Activated T-helper 1 cell treated with anti-CD3 and anti-CD28 coated beads, Interleukin-12 subunit alpha, Interleukin-12 subunit beta, Interleukin-2, Interleukin-4 antibody, amounts not matched to agents 30 ng/mL and 10 ng/mL and 1 ng/mL, durations not matched to agents 14 hours and 24 hours and 36 hours (primary cell): ENCODE results near the gene CTDSPL. TPM values are rescaled to one million over a fixed set of nuclear protein-coding genes. Genes with fewer than 3 reads are reported as not detected.
A peak's percentile ranks its signal among the peaks of the same experiment; 100 is the strongest.

Experiments used
- DNase-seq: peaks from one replicate; pipeline ENCODE4 v3.0.0; 2021; ENCODE audit warnings: low spot score
- H3K27ac Mint-ChIP-seq: one replicate; pipeline ENCODE4 v1.8.0; 2021; ENCODE audit warnings: mild to moderate bottlenecking, mixed read lengths
- H3K27me3 Mint-ChIP-seq: one replicate; pipeline ENCODE4 v1.8.0; 2022; ENCODE audit warnings: mild to moderate bottlenecking, moderate library complexity, mixed read lengths; ENCODE audit not compliant: insufficient read depth
- H3K36me3 Mint-ChIP-seq: one replicate; pipeline ENCODE4 v1.8.0; 2021; ENCODE audit warnings: low read depth, mixed read lengths
- H3K4me1 Mint-ChIP-seq: one replicate; pipeline ENCODE4 v1.8.0; 2021; ENCODE audit warnings: low read depth, mixed read lengths
- H3K4me3 Mint-ChIP-seq: one replicate; pipeline ENCODE4 v1.8.0; 2021; ENCODE audit warnings: mild to moderate bottlenecking, moderate library complexity, mixed read lengths
- H3K9me3 Mint-ChIP-seq: one replicate; pipeline ENCODE4 v1.8.0; 2021; ENCODE audit warnings: mixed read lengths
- intact Hi-C: fragments of 100-400 bp; cut with micrococcal nuclease; formaldehyde crosslinking; loops from one replicate; pipeline ENCODE4 v1.15.1; 2024
- total RNA-seq: library from RNA; stranded (reverse); gene quantifications from 2 replicates; pipeline ENCODE4 v1.2.3, GENCODE V29; 2022

CTDSPL gene
- total RNA-seq, 1 donor from 2014 or later = 3.7 TPM

DNA sequence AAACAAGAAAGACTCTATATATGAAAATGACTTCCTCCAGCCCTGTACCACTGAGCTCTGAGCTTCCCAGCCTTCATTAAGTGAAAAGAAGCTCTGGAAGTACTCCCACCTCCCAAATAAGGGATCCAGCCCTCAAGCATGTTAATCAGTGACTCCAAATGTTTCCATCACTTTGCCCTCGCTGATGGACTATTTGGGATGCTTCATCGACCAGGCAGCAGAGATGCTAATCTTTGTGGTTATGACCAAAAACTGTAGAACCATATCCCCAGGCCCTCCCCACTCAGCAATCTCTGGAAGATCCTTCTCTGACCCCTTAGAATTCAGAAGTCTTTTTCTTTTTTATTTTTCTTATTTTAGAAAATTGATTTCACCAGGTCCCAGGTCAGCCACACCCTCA, 2.3 kb upstream of the CTDSPL start:
- Mint-ChIP-seq H3K27me3 (peaks cover 27% of the 10 kb centered on the region), H3K36me3 (no peaks in the 10 kb centered on the region), H3K9me3 (no peaks in the 10 kb centered on the region), H3K27ac (no peak overlapping the region), H3K4me3 (no peak overlapping the region), H3K4me1 (peaks cover 12% of the 10 kb centered on the region)
- DNase-seq = no peak
- intact Hi-C loops = loop anchor here (5.0 kb wide), 1 partner anchor 623 kb away; no protein-coding TSS in a partner anchor

GRCh38 chr3:37859908-37860199, 1.8 kb upstream of the CTDSPL start:
- Mint-ChIP-seq H3K9me3 (no peaks in the 10 kb centered on the region), H3K27ac (no peak overlapping the region), H3K4me1 (peaks cover 12% of the 10 kb centered on the region), H3K36me3 (no peaks in the 10 kb centered on the region), H3K4me3 (peak overlapping the region; percentile 79), H3K27me3 (peaks cover 30% of the 10 kb centered on the region)
- DNase-seq = no peak
- intact Hi-C loops = loop anchor here (5.0 kb wide), 1 partner anchor 622 kb away; no protein-coding TSS in a partner anchor

DNA sequence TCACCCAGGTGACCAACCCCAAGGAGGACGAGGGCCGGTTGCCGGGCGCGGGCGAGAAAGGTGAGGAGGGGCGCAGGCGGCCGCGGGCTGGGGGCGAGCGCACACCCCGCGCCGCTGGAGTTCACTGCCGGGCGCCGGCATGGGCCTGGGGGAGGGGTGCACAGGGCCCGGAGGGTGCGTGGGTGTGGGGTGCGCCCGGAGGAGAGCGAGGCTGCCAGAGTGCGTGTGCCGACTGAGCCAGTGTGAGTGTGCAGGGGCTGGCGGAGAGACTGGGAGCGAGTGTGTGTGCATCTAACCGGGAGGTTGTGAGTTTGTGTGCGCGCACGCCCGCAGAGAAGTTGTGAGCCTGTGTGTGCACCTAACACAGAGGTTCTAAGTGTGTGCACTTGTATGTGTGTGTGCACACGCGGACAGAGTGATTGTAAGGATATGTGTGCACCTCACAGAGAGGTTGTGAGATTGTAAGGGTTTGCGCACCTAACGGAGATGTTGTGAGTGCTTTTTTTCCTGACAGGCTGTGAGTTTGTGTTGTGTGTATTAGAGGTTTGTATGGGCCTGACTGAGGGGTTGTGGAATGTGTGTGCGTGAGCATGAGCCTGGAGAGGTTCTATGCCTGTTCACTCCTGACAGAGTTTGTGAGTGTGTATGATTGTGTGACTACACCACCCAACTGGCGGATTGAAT, 681 bp downstream of the CTDSPL start:
- Mint-ChIP-seq H3K27me3 (peaks cover 40% of the 10 kb centered on the region), H3K4me1 (peaks cover 12% of the 10 kb centered on the region)

GRCh38 chr3:37862903-37863815, 1.5 kb downstream of the CTDSPL start:
- intact Hi-C loops = no loop called here
- Mint-ChIP-seq H3K4me3 (peak overlapping the region; percentile 81), H3K9me3 (no peaks in the 10 kb centered on the region), H3K4me1 (peaks cover 12% of the 10 kb centered on the region), H3K27me3 (peaks cover 39% of the 10 kb centered on the region), H3K27ac (no peak overlapping the region), H3K36me3 (no peaks in the 10 kb centered on the region)
- no peak for DNase-seq

More for the DNA sequence above, 681 bp downstream of the CTDSPL start:
- intact Hi-C loops = no loop called here
- DNase-seq = no peak
- Mint-ChIP-seq H3K4me3 (peak overlapping the region; percentile 81), H3K9me3 (no peaks in the 10 kb centered on the region), H3K36me3 (no peaks in the 10 kb centered on the region), H3K27ac (peak overlapping the region; percentile 4)

DNA sequence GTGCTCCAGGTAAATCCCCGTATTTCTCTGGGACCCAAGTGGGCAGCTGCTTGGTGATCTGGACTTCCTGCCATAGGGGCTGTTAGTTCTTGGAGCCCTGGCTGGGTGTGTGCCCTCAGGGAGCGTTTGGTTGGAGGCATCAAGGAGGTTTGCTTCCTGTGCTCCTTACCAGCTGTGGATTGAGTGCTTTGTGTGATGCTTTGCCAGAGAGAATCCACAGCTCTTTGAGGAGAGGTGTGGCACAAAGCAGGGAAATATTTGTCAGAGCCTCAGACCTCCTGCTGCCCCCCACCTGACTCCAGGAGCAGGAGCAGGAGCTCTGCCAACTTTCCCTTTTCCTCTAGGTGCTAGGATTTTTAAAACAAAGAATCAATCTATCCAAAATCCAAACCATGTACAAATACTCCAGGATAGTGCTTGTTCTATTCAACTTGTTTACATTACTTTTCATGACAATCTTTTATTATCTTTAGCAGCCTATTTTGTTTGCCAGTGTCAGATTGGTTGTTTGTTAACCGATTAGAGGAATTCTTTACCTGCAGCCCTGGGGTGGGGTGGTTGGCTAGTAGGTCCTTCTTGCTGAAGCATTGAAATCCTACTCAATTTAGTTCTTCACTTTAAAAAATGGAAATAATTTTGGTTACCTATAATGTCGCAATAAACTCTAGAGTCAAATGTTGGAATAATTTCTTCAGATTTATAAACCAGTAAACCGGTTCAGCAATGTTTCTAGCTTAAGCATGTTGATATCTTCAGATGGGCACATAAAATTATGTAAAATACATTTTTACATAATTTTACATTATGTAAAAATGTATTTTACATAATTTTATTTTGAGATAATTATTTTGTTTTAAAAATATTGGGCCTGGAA, 2.5 kb downstream of the CTDSPL start:
- DNase-seq = no peak
- Mint-ChIP-seq H3K27me3 (peaks cover 43% of the 10 kb centered on the region), H3K27ac (no peak overlapping the region), H3K9me3 (no peaks in the 10 kb centered on the region), H3K4me1 (peaks cover 12% of the 10 kb centered on the region), H3K4me3 (no peak overlapping the region), H3K36me3 (no peaks in the 10 kb centered on the region)
- intact Hi-C loops = no loop called here

DNA sequence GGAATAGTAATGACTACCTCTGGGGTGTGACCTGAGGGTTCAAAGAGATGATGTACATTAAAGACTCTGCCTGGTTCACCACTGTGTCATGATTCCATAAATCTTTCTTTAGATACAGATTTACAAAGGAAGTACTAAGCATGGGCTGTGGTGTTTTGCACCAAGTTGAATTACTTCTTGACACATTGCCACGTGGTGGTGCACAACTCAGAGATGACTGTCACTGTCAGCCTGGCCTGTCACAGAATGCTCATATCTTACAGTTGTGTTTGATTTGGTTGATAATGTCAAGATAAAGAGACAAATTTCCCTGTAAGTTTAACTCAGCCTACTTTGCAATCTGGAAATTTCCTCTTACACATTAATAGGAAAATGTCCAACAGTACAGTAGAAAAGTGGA, 3.2 kb downstream of the CTDSPL start:
- DNase-seq = no peak
- Mint-ChIP-seq H3K4me1 (peaks cover 12% of the 10 kb centered on the region), H3K9me3 (no peaks in the 10 kb centered on the region), H3K4me3 (no peak overlapping the region), H3K27ac (no peak overlapping the region), H3K27me3 (peaks cover 50% of the 10 kb centered on the region), H3K36me3 (peaks cover 1% of the 10 kb centered on the region)
- intact Hi-C loops = no loop called here

DNA sequence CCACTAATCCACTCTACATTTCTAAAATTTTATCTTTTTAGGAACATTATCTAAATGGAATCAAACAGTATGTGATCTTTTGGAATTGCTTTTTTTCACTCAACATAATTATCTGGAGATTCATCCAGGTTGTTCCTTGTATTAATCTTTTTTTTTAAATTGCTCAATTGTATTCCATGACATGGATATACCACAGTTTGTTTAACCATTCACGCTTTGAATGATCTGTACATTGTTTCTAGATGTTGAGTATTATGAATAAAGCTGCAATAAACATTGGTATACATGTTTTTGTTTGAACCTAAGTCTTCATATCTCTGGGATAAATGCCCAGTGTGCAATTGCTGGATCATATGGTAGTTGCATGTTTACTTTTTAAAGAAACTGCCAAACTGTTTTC, 5.5 kb downstream of the CTDSPL start:
- Mint-ChIP-seq H3K36me3 (peaks cover 5% of the 10 kb centered on the region), H3K4me1 (peaks cover 7% of the 10 kb centered on the region), H3K27ac (no peak overlapping the region), H3K9me3 (peaks cover 17% of the 10 kb centered on the region), H3K27me3 (peaks cover 67% of the 10 kb centered on the region), H3K4me3 (no peak overlapping the region)
- DNase-seq = no peak
- intact Hi-C loops = no loop called here

DNA sequence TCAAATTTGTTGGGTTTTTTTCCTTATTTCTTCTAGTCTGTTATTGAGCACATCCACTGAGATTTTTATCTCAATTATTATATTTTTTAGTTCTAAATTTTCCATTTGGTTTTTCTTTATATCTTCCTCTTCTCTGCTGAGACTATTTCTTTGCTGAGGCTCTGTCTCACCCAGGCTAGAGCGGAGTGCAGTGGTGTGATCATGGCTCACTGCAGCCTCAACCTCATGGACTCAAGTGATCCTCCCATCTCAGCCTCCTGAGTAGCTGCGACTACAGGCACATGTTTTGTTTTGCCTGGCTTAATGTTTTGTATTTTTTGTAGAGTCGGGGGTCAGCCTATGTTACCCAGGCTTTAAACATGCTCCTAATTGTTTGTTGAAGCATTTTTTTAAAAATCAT, 10.2 kb downstream of the CTDSPL start:
- Mint-ChIP-seq H3K4me3 (no peak overlapping the region), H3K27me3 (peaks cover 41% of the 10 kb centered on the region)

DNA sequence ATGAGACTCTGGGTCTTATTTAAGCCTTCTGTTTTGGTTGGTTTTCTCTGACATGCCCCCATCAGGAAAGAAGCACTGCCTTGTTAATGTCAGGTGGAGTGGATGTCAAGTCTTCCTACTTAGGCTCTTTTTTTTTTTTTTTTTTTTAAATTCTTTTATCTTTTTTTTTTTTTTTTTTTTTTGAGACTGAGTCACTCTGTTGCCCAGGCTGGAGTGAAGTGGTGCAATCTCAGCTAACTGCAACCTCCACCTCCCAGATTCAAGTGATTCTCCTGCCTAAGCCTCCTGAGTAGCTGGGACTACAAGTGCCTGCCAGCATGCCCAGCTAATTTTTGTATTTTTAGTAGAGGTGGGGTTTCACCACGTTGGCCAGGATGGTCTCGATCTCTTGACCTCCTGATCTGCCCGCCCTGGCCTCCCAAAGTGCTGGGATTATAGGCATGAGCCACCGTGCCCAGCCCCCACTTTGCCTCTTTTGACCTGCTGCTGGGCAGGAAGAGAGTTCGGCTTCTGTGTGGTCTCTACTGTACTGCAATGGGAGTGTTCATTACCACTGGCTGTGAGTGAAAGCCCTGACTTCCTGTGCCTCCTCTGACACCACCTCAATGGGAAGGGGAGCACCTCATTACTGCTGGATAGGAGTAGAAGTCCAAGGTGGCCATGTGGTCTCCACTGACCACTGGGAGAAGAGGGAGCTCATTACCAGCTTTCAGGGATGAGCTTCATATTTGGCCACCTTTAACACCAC, 10.9 kb downstream of the CTDSPL start:
- intact Hi-C loops = no loop called here
- no peak overlapping the region for H3K4me3 Mint-ChIP-seq
- peaks cover 5% of the 10 kb centered on the region for H3K36me3 Mint-ChIP-seq
- H3K27me3 Mint-ChIP-seq = peaks cover 37% of the 10 kb centered on the region
- no peak for DNase-seq
- peaks cover 28% of the 10 kb centered on the region for H3K9me3 Mint-ChIP-seq
- H3K4me1 Mint-ChIP-seq = no peaks in the 10 kb centered on the region
- H3K27ac Mint-ChIP-seq = no peak overlapping the region

More for the DNA sequence above, 10.2 kb downstream of the CTDSPL start:
- intact Hi-C loops = no loop called here
- Mint-ChIP-seq H3K36me3 (peaks cover 5% of the 10 kb centered on the region), H3K27ac (no peak overlapping the region), H3K9me3 (peaks cover 23% of the 10 kb centered on the region), H3K4me1 (no peaks in the 10 kb centered on the region)
- DNase-seq = no peak

GRCh38 chr3:37876279-37876678, 14.6 kb downstream of the CTDSPL start:
- Mint-ChIP-seq H3K4me1 (no peaks in the 10 kb centered on the region), H3K36me3 (peaks cover 3% of the 10 kb centered on the region), H3K27me3 (peaks cover 20% of the 10 kb centered on the region), H3K4me3 (no peak overlapping the region), H3K9me3 (peaks cover 20% of the 10 kb centered on the region), H3K27ac (no peak overlapping the region)
- intact Hi-C loops = no loop called here
- no peak for DNase-seq

DNA sequence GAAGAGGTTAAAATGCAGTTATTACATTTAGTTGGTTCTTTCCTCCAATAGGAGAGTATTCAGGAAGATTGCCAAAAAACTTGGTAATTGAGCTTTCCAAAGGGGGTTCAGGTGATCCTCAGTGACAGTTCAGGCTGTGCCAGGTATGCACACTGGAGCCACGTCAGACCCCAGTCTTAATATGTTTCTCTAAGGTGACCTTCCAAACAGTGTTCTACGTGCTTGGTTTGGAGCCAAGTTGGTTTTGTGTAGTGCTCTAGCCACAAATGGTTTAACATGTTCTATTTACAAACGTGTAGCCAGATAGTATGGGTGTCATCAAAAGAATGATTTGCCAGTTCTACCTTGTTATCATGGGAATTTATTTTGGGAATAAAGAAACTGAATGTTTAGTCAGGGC, 21.0 kb downstream of the CTDSPL start:
- Mint-ChIP-seq H3K27me3 (peaks cover 4% of the 10 kb centered on the region), H3K4me1 (no peaks in the 10 kb centered on the region), H3K9me3 (no peaks in the 10 kb centered on the region), H3K4me3 (no peak overlapping the region), H3K27ac (no peak overlapping the region), H3K36me3 (no peaks in the 10 kb centered on the region)
- intact Hi-C loops = no loop called here
- DNase-seq = no peak

DNA sequence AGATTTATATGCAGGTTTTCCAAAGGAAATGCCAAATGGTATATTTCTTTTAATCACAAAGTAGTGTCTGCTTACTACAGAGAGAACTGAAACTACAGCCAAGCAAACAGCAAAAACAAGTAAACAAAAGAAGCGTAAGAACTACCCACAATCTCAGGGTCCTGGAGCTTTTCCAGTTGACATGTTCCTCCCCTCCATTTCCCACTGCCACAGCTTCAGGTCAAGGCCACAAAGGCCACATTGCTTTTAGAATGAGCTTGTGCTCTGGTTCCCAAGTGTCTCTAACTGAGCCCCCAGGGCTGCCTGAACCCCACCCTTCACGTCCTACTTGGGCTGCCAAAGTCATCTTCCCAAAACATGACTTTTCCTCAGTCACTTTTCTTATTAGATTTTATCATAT, 24.1 kb downstream of the CTDSPL start:
- Mint-ChIP-seq H3K27me3 (no peaks in the 10 kb centered on the region), H3K27ac (no peak overlapping the region), H3K4me1 (no peaks in the 10 kb centered on the region), H3K36me3 (no peaks in the 10 kb centered on the region), H3K4me3 (no peak overlapping the region), H3K9me3 (no peaks in the 10 kb centered on the region)
- DNase-seq = no peak
- intact Hi-C loops = no loop called here
